HepG2 (cell line): ENCODE results near the gene ELFN1. TPM values are rescaled to one million over a fixed set of nuclear protein-coding genes. Genes with fewer than 3 reads are reported as not detected.

Experiments
- DDIT3 ChIP-seq: sonication (generic); formaldehyde crosslinking; IDR thresholded peaks from 2 replicates; pipeline ENCODE4 v1.4.0; 2020; ENCODE audit warnings: mild to moderate bottlenecking, missing genetic modification reagents
- ELF3 ChIP-seq: IDR thresholded peaks from 2 replicates; pipeline ENCODE4 v1.6.1; 2016; ENCODE audit warnings: missing genetic modification reagents, missing compliant biosample characterization
- GATA4 ChIP-seq: sonication (generic); IDR thresholded peaks from 2 replicates; pipeline ENCODE4 v1.6.1; 2016; ENCODE audit warnings: antibody characterized with exemption, low read depth, borderline replicate concordance
- HDAC2 ChIP-seq: sonication (generic); formaldehyde crosslinking; IDR thresholded peaks from 2 replicates; pipeline ENCODE4 v1.4.0; 2020; ENCODE audit warnings: missing genetic modification reagents
- IRF9 ChIP-seq: sonication (generic); formaldehyde crosslinking; IDR thresholded peaks from 2 replicates; pipeline ENCODE4 v1.8.0; 2022; ENCODE audit warnings: missing genetic modification reagents, mild to moderate bottlenecking, borderline replicate concordance
- KDM5A ChIP-seq: fragments of 200-600 bp; sonication (generic); IDR thresholded peaks from 2 replicates; pipeline ENCODE4 v1.7.0; 2018; ENCODE audit warnings: antibody characterized with exemption, mild to moderate bottlenecking, low read length, borderline replicate concordance
- MIXL1 ChIP-seq: IDR thresholded peaks from 2 replicates; pipeline ENCODE4 v1.6.1; 2016
- PHF20 ChIP-seq: sonication (generic); formaldehyde crosslinking; IDR thresholded peaks from 2 replicates; pipeline ENCODE4 v1.5.0; 2020; ENCODE audit warnings: mild to moderate bottlenecking, missing genetic modification reagents
- RFXAP ChIP-seq: sonication (generic); formaldehyde crosslinking; IDR thresholded peaks from 2 replicates; pipeline ENCODE4 v1.4.0; 2020; ENCODE audit warnings: missing genetic modification reagents, borderline replicate concordance
- SMC3 ChIP-seq: IDR thresholded peaks from 2 replicates; pipeline ENCODE4 v1.6.1; 2011; ENCODE audit warnings: low read length, improper control_type of control experiment
- SRSF4 ChIP-seq: fragments of 200-400 bp; formaldehyde crosslinking; IDR thresholded peaks from one replicate; pipeline ENCODE4 v1.6.1; 2018; ENCODE audit warnings: mild to moderate bottlenecking, low read depth, low read length, moderate library complexity; ENCODE audit not compliant: poor library complexity, severe bottlenecking
- ZKSCAN8 ChIP-seq: IDR thresholded peaks from 2 replicates; pipeline ENCODE4 v1.6.1; 2016; ENCODE audit warnings: borderline replicate concordance, missing genetic modification reagents, missing compliant biosample characterization
- ZMYM2 ChIP-seq: sonication (generic); formaldehyde crosslinking; IDR thresholded peaks from 2 replicates; pipeline ENCODE4 v1.8.0; 2022; ENCODE audit warnings: mild to moderate bottlenecking, missing genetic modification reagents
- ZMYM4 ChIP-seq: sonication (generic); formaldehyde crosslinking; IDR thresholded peaks from 2 replicates; pipeline ENCODE4 v1.8.1; 2023; ENCODE audit warnings: mild to moderate bottlenecking, missing genetic modification reagents
- ZNF17 ChIP-seq: sonication (generic); formaldehyde crosslinking; IDR thresholded peaks from 2 replicates; pipeline ENCODE4 v1.5.0; 2020; ENCODE audit warnings: mild to moderate bottlenecking, missing genetic modification reagents
- ZNF260 ChIP-seq: sonication (generic); formaldehyde crosslinking; IDR thresholded peaks from 2 replicates; pipeline ENCODE4 v1.4.0; 2020; ENCODE audit warnings: missing genetic modification reagents, low read depth, mild to moderate bottlenecking, borderline replicate concordance
- ZNF264 ChIP-seq: sonication (generic); formaldehyde crosslinking; IDR thresholded peaks from 2 replicates; pipeline ENCODE4 v1.4.0; 2020; ENCODE audit warnings: missing genetic modification reagents
- ZNF432 ChIP-seq: sonication (generic); formaldehyde crosslinking; IDR thresholded peaks from 2 replicates; pipeline ENCODE4 v1.5.0; 2020; ENCODE audit warnings: missing genetic modification reagents, mild to moderate bottlenecking, borderline replicate concordance
- ZNF468 ChIP-seq: sonication (generic); formaldehyde crosslinking; IDR thresholded peaks from 2 replicates; pipeline ENCODE4 v1.8.0; 2022; ENCODE audit warnings: mild to moderate bottlenecking, moderate library complexity, missing genetic modification reagents
- ZNF567 ChIP-seq: sonication (generic); formaldehyde crosslinking; IDR thresholded peaks from 2 replicates; pipeline ENCODE4 v1.8.1; 2023; ENCODE audit warnings: mild to moderate bottlenecking, missing genetic modification reagents, borderline replicate concordance
- ZZZ3 ChIP-seq: sonication (generic); formaldehyde crosslinking; IDR thresholded peaks from 2 replicates; pipeline ENCODE4 v1.4.0; 2020; ENCODE audit warnings: missing genetic modification reagents, mild to moderate bottlenecking, borderline replicate concordance
- polyA plus RNA-seq, 8 experiments: library from polyadenylated mRNA; depleted of rRNA in 3 of 8; stranded (reverse) in 7 of 8; unstranded in 1 of 8; fragments of >200 nt; fragmentation: Illumina TruSeq in 4 of 8; extraction: Trizol in 4 of 8; gene quantifications; 2 replicates each; pipeline versions ENCODE4 v1.2.1 to v1.2.3, GENCODE V29; 2011 to 2016; ENCODE audit warnings: low read depth in 4 of 8, missing spikeins in 1 of 8, mixed read lengths in 1 of 8; ENCODE audit not compliant: insufficient read depth in 1 of 8
- total RNA-seq, 5 experiments: library from RNA; depleted of rRNA; stranded (reverse); fragments of >200 nt; fragmentation: Illumina TruSeq; extraction: Trizol; gene quantifications; 2 replicates each; pipeline ENCODE4 v1.2.3, GENCODE V29; 2016; ENCODE audit warnings: low read depth in 1 of 5
- TF ChIP-seq, protein P1 (sequence below), 2 experiments: fragments of 450-650 bp in 1 of 2; sonication (generic) in 1 of 2; formaldehyde crosslinking; IDR thresholded peaks; 2 replicates each; pipeline versions ENCODE4 v1.5.0 to v1.8.0; 2020 to 2022; ENCODE audit warnings: mild to moderate bottlenecking in 1 of 2, missing genetic modification reagents in 1 of 2
- TF ChIP-seq, protein P2 (sequence below): sonication (generic); formaldehyde crosslinking; IDR thresholded peaks from 2 replicates; pipeline ENCODE4 v1.4.0; 2020; ENCODE audit warnings: missing genetic modification reagents, borderline replicate concordance

Gene ELFN1
- total and polyA plus RNA-seq, 2 of the 13 experiments (the other 11 are each of a cell fraction or from before 2014, with no cell fraction given), result 0.13 to 0.18 TPM

GRCh38 chr7:1713502-1714484 lies 43.7 kb downstream of the ELFN1 start (continued):
- TF ChIP-seq KDM5A (no peak), DDIT3 (CRISPR knock-in tag) (no peak), ZNF264 (CRISPR knock-in tag) (peak; percentile 99), ZMYM2 (CRISPR knock-in tag) (peak; percentile 86), RFXAP (CRISPR knock-in tag) (peak; percentile 89), ELF3 (CRISPR knock-in tag) (peak; percentile 80), IRF9 (CRISPR knock-in tag) (peak; percentile 99), SRSF4 (no peak), GATA4 (peak; percentile 84; the same call in 1 of the 2 replicates), HDAC2 (peak; percentile 93), SMC3 (no peak), PHF20 (CRISPR knock-in tag) (peak; percentile 52), MIXL1 (peak; percentile 91), ZMYM4 (peak; percentile 82; the same call in 1 of the 2 replicates), ZNF432 (CRISPR knock-in tag) (no peak), ZNF17 (CRISPR knock-in tag) (no peak), ZKSCAN8 (CRISPR knock-in tag) (peak; percentile 91; the same call in 1 of the 2 replicates), ZZZ3 (CRISPR knock-in tag) (no peak), ZNF468 (CRISPR knock-in tag) (no peak), ZNF260 (CRISPR knock-in tag) (no peak), ZNF567 (CRISPR knock-in tag) (0 out of 2 replicates have a peak, but pooled peaks have one; percentile 95)
- TF ChIP-seq, protein P1, sequence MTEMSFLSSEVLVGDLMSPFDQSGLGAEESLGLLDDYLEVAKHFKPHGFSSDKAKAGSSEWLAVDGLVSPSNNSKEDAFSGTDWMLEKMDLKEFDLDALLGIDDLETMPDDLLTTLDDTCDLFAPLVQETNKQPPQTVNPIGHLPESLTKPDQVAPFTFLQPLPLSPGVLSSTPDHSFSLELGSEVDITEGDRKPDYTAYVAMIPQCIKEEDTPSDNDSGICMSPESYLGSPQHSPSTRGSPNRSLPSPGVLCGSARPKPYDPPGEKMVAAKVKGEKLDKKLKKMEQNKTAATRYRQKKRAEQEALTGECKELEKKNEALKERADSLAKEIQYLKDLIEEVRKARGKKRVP (CRISPR knock-in tag; IDR thresholded peaks at IDR 0.05), result peak in 1 of 2 experiments; percentile 91; a peak in 2 of 4 replicates
- TF ChIP-seq, protein P2, sequence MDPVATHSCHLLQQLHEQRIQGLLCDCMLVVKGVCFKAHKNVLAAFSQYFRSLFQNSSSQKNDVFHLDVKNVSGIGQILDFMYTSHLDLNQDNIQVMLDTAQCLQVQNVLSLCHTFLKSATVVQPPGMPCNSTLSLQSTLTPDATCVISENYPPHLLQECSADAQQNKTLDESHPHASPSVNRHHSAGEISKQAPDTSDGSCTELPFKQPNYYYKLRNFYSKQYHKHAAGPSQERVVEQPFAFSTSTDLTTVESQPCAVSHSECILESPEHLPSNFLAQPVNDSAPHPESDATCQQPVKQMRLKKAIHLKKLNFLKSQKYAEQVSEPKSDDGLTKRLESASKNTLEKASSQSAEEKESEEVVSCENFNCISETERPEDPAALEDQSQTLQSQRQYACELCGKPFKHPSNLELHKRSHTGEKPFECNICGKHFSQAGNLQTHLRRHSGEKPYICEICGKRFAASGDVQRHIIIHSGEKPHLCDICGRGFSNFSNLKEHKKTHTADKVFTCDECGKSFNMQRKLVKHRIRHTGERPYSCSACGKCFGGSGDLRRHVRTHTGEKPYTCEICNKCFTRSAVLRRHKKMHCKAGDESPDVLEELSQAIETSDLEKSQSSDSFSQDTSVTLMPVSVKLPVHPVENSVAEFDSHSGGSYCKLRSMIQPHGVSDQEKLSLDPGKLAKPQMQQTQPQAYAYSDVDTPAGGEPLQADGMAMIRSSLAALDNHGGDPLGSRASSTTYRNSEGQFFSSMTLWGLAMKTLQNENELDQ (CRISPR knock-in tag), result 0 out of 2 replicates have a peak, but pooled peaks have one; percentile 20
